22Rv1 (cell line): ENCODE data around the gene BMPER.

ENCODE experiments used
- CTCF ChIP-seq: fragments of 450-650 bp; IDR thresholded peaks from 2 replicates; pipeline ENCODE4 v1.5.1; 2017; ENCODE audit warnings: mild to moderate bottlenecking
- ZFX ChIP-seq: fragments of 450-650 bp; IDR thresholded peaks from 2 replicates; pipeline ENCODE4 v1.6.1; 2017; ENCODE audit warnings: antibody characterized with exemption, borderline replicate concordance

- TF ChIP-seq CTCF, result no peak
- no peak for TF ChIP-seq ZFX
Measured at GRCh38 chr7:34191771-34192479, 286.6 kb downstream of the BMPER start.
